NCI-H2107 treated with DMSO at 0.1 percent for 48 hours (cell line): ENCODE data around the gene ADAM8.

Experiments used
- DNase-seq: peaks from one replicate; lab custom pipeline; 2025; ENCODE audit not compliant: unreplicated experiment; lab: John Stamatoyannopoulos, UW

Gene ADAM8

GRCh38 chr10:133214468-133215410, 61.9 kb downstream of the ADAM8 start:
- no peak for DNase-seq

DNA sequence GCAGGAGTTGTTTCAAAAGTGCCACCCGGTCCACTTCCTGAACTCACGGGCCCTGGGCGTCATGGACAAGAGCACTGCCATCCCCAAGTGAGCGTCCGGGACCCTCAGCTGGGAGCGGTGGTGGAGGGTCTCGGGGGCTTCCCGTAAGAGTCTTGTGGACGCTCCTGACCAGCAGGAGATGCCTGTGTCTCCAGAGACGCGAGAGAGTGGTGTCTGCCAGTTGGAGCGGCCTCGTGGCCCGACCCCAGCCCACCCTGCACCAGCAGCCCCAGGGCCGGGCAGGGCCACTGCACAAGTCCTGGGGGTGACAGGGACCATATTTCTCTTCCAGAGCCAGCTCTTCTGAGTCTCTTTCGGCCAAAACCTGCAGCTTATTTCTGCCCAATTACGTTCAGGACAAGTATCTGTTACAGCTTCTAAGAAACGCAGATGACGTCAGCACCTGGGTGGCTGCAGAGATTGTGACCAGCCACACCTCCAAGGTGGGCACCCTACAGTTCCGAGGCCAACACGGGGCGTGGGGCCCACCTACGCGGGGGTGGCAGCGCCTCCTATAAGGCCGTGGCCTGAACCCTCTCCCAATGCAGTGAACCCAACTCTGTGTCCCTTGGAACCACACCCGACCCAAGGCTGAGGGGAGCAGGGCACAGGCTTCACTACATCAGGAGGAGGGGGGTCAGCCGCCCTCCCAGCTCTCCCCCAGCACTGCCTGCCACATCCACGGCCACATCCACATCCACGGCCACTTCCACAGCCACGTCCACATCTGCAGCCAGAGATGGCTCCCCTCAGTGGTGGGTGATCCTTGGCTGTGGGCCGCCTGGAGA, 62.8 kb downstream of the ADAM8 start:
- DNase-seq = no peak

GRCh38 chr10:133212853-133213494, 63.7 kb downstream of the ADAM8 start:
- no peak for DNase-seq
